HepG2 (cell line): ENCODE data around the gene ZFPL1. TPM values are rescaled to one million over a fixed set of nuclear protein-coding genes. Genes with fewer than 3 reads are reported as not detected.
A peak's percentile ranks its signal among the peaks of the same experiment; 100 is the strongest.

Experiments used
- BHLHE40 ChIP-seq: IDR thresholded peaks from 2 replicates; pipeline ENCODE4 v1.6.1; 2011; ENCODE audit warnings: low read length, improper control_type of control experiment
- DNMT3B ChIP-seq: conservative IDR thresholded peaks from 2 replicates; pipeline ENCODE4 v1.6.1; 2016; ENCODE audit warnings: missing biosample characterization, control low read depth
- ERF ChIP-seq: IDR thresholded peaks from 2 replicates; pipeline ENCODE4 v1.6.1; 2018; ENCODE audit warnings: missing biosample characterization, missing genetic modification reagents
- ETV6 ChIP-seq: sonication (generic); formaldehyde crosslinking; conservative IDR thresholded peaks from 2 replicates; pipeline ENCODE4 v1.4.0; 2020; ENCODE audit warnings: missing genetic modification reagents
- FOSL2 ChIP-seq: sonication (generic); formaldehyde crosslinking; IDR thresholded peaks from 2 replicates; pipeline ENCODE4 v1.4.0; 2020; ENCODE audit warnings: missing genetic modification reagents
- KDM6A ChIP-seq: IDR thresholded peaks from 2 replicates; pipeline ENCODE4 v1.6.1; 2016; ENCODE audit warnings: low read depth
- KLF9 ChIP-seq: IDR thresholded peaks from 2 replicates; pipeline ENCODE4 v1.6.1; 2016; ENCODE audit warnings: low read depth
- MAFG ChIP-seq: sonication (generic); formaldehyde crosslinking; IDR thresholded peaks from 2 replicates; pipeline ENCODE4 v1.5.1; 2020; ENCODE audit warnings: mild to moderate bottlenecking, missing genetic modification reagents
- MTA1 ChIP-seq: sonication (generic); formaldehyde crosslinking; IDR thresholded peaks from 2 replicates; pipeline ENCODE4 v1.4.0; 2020; ENCODE audit warnings: missing genetic modification reagents, mild to moderate bottlenecking, borderline replicate concordance
- MXI1 ChIP-seq: IDR thresholded peaks from 3 replicates; pipeline ENCODE4 v1.6.1; 2012; ENCODE audit warnings: low read depth, low read length, inconsistent platforms, borderline replicate concordance
- PBX2 ChIP-seq: IDR thresholded peaks from 2 replicates; pipeline ENCODE4 v1.6.1; 2016; ENCODE audit warnings: control low read depth
- PHF8 ChIP-seq: sonication (generic); formaldehyde crosslinking; IDR thresholded peaks from 2 replicates; pipeline ENCODE4 v1.5.0; 2020; ENCODE audit warnings: missing genetic modification reagents
- POLR2AphosphoS2 ChIP-seq: IDR thresholded peaks from 2 replicates; pipeline ENCODE4 v1.6.1; 2011; ENCODE audit warnings: low read depth, low read length, improper control_type of control experiment
- REXO4 ChIP-seq: sonication (generic); formaldehyde crosslinking; IDR thresholded peaks from 2 replicates; pipeline ENCODE4 v1.8.0; 2022; ENCODE audit warnings: missing genetic modification reagents, mild to moderate bottlenecking, borderline replicate concordance
- TFDP1 ChIP-seq: IDR thresholded peaks from 2 replicates; pipeline ENCODE4 v1.6.1; 2016; ENCODE audit warnings: missing compliant biosample characterization, missing genetic modification reagents, borderline replicate concordance
- ZBTB21 ChIP-seq: sonication (generic); formaldehyde crosslinking; IDR thresholded peaks from 2 replicates; pipeline ENCODE4 v1.4.0; 2020; ENCODE audit warnings: missing genetic modification reagents
- ZBTB46 ChIP-seq: sonication (generic); formaldehyde crosslinking; IDR thresholded peaks from 2 replicates; pipeline ENCODE4 v1.4.0; 2020; ENCODE audit warnings: mild to moderate bottlenecking, missing genetic modification reagents, borderline replicate concordance
- ZNF362 ChIP-seq: sonication (generic); formaldehyde crosslinking; IDR thresholded peaks from 2 replicates; pipeline ENCODE4 v1.4.0; 2020; ENCODE audit warnings: missing genetic modification reagents, mild to moderate bottlenecking, borderline replicate concordance
- ZNF510 ChIP-seq: sonication (generic); formaldehyde crosslinking; IDR thresholded peaks from 2 replicates; pipeline ENCODE4 v1.4.0; 2020; ENCODE audit warnings: low read depth, mild to moderate bottlenecking, missing genetic modification reagents
- ZNF569 ChIP-seq: sonication (generic); formaldehyde crosslinking; IDR thresholded peaks from 2 replicates; pipeline ENCODE4 v1.5.0; 2020; ENCODE audit warnings: mild to moderate bottlenecking, missing genetic modification reagents, moderate library complexity, borderline replicate concordance
- ZNF607 ChIP-seq: sonication (generic); formaldehyde crosslinking; IDR thresholded peaks from 2 replicates; pipeline ENCODE4 v1.5.1; 2020; ENCODE audit warnings: missing genetic modification reagents, mild to moderate bottlenecking, borderline replicate concordance
- ZSCAN30 ChIP-seq: sonication (generic); formaldehyde crosslinking; IDR thresholded peaks from 2 replicates; pipeline ENCODE4 v1.5.0; 2020; ENCODE audit warnings: mild to moderate bottlenecking, missing genetic modification reagents
- ZUFSP ChIP-seq: sonication (generic); formaldehyde crosslinking; IDR thresholded peaks from 2 replicates; pipeline ENCODE4 v1.9.0; 2021; ENCODE audit warnings: missing genetic modification reagents, mild to moderate bottlenecking, borderline replicate concordance
- polyA plus RNA-seq, 8 experiments: library from polyadenylated mRNA; depleted of rRNA in 3 of 8; stranded (reverse) in 7 of 8; unstranded in 1 of 8; fragments of >200 nt; fragmentation: Illumina TruSeq in 4 of 8; extraction: Trizol in 4 of 8; gene quantifications; 2 replicates each; pipeline versions ENCODE4 v1.2.1 to v1.2.3, GENCODE V29; 2011 to 2016; ENCODE audit warnings: low read depth in 4 of 8, missing spikeins in 1 of 8, mixed read lengths in 1 of 8; ENCODE audit not compliant: insufficient read depth in 1 of 8
- total RNA-seq, 5 experiments: library from RNA; depleted of rRNA; stranded (reverse); fragments of >200 nt; fragmentation: Illumina TruSeq; extraction: Trizol; gene quantifications; 2 replicates each; pipeline ENCODE4 v1.2.3, GENCODE V29; 2016; ENCODE audit warnings: low read depth in 1 of 5

Gene ZFPL1
- total and polyA plus RNA-seq, 2 of the 13 experiments (the other 11 are each of a cell fraction or from before 2014, with no cell fraction given), result 32.2 to 56.0 TPM

DNA sequence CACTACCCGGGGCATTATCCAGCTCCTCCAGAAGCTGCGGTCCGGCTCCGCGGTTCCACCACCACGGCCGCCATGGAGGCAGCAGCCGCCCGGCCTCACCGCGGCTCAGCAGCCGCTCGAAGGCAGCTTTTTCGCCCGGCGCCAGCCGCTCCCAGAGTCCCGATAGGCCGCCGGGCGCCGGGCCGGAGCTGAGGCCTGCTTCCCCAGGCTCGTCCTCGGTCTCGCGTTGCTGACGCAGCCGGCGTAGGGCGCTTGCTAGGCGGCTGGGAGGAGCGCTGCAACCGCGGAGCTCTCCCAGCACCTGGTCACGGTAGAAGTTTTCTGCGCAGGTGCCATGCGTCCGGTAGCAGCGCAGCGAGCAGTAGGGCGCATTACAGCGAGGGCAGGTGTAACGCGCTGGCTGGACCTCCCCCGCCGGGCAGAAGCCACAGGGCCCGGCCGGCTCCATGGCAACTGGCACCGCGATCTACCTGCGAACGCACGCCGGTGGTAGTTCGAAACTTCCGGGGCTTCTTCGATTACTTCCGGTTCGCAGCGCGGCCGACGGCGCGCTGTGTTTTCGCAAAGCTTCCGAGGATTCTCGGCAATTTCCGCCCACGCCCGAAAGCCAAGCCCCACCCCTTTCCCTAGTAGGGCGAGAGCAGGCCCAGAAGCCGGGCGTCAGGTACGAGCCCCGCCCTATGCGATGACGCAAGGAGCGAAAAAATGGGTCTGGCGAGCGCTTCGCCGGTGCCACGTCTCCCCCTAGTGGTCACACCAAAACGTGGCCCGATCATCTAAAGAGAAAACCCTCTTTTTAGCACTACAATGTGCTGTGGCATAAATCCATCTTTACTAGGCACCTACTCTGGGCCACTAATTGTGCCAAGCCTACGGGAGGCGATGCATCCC is 33.4 kb downstream of the ZFPL1 start, which contains the start of gene ZNHIT2 (continued):
- TF ChIP-seq ZNF362 (peak; percentile 73; the same call in 1 of the 2 replicates), ZBTB21 (peak; percentile 75; the same call in 1 of the 2 replicates), ZSCAN30 (no peak), FOSL2 (CRISPR knock-in tag) (peak; percentile 61), ZNF569 (CRISPR knock-in tag) (no peak), ZNF607 (CRISPR knock-in tag) (no peak), BHLHE40 (peak; percentile 55; the same call in 1 of the 2 replicates), MAFG (CRISPR knock-in tag) (no peak), PHF8 (peak; percentile 97), ETV6 (CRISPR knock-in tag) (no peak), KLF9 (no peak), REXO4 (no peak), ZNF510 (CRISPR knock-in tag) (no peak), KDM6A (CRISPR knock-in tag) (no peak), DNMT3B (CRISPR knock-in tag) (no peak), ZBTB46 (CRISPR knock-in tag) (no peak), ERF (CRISPR knock-in tag) (peak; percentile 77; the same call in 1 of the 2 replicates), PBX2 (CRISPR knock-in tag) (no peak), MXI1 (peak; percentile 98; the same call in 2 of the 3 replicates), MTA1 (0 out of 2 replicates have a peak, but pooled peaks have one; percentile 63), POLR2AphosphoS2 (peak; percentile 97), TFDP1 (CRISPR knock-in tag) (no peak; the same call in 1 of the 2 replicates), ZUFSP (CRISPR knock-in tag) (0 out of 2 replicates have a peak, but pooled peaks have one; percentile 74)
